GM12878 (cell line): ENCODE measurements around the gene STK10.

Experiments
- EZH2 ChIP-seq: IDR thresholded peaks from 2 replicates; pipeline ENCODE4 v1.6.1; 2012; ENCODE audit warnings: low read depth, mild to moderate bottlenecking, control low read depth, inconsistent platforms, low read length, borderline replicate concordance; ENCODE audit not compliant: control insufficient read depth
- JUND ChIP-seq: IDR thresholded peaks from 2 replicates; pipeline ENCODE4 v1.6.1; 2012; ENCODE audit warnings: low read depth, mild to moderate bottlenecking, low read length, improper control_type of control experiment, moderate library complexity
- MAX ChIP-seq: IDR thresholded peaks from 2 replicates; pipeline ENCODE4 v1.6.1; 2012; ENCODE audit warnings: low read depth, low read length, improper control_type of control experiment
- SPI1 ChIP-seq: IDR thresholded peaks from 2 replicates; pipeline ENCODE4 v1.6.1; 2011; ENCODE audit warnings: low read depth, mild to moderate bottlenecking, low read length, moderate library complexity, borderline replicate concordance; ENCODE audit not compliant: insufficient read depth
- TF ChIP-seq, protein P1 (sequence below), 3 experiments: IDR thresholded peaks in 2 of 3; conservative IDR thresholded peaks in 1 of 3; 2 replicates each; pipeline ENCODE4 v1.5.1; 2011; ENCODE audit warnings: low read depth in 3 of 3, low read length in 3 of 3, mild to moderate bottlenecking in 3 of 3, control low read depth in 2 of 3, moderate library complexity in 2 of 3, inconsistent platforms in 1 of 3, mixed read lengths in 1 of 3; ENCODE audit not compliant: control insufficient read depth in 2 of 3, insufficient read depth in 1 of 3; ENCODE audit errors: extremely low read depth in 1 of 3

- TF ChIP-seq SPI1: no peak
- TF ChIP-seq MAX: no peak
- TF ChIP-seq, protein P1, sequence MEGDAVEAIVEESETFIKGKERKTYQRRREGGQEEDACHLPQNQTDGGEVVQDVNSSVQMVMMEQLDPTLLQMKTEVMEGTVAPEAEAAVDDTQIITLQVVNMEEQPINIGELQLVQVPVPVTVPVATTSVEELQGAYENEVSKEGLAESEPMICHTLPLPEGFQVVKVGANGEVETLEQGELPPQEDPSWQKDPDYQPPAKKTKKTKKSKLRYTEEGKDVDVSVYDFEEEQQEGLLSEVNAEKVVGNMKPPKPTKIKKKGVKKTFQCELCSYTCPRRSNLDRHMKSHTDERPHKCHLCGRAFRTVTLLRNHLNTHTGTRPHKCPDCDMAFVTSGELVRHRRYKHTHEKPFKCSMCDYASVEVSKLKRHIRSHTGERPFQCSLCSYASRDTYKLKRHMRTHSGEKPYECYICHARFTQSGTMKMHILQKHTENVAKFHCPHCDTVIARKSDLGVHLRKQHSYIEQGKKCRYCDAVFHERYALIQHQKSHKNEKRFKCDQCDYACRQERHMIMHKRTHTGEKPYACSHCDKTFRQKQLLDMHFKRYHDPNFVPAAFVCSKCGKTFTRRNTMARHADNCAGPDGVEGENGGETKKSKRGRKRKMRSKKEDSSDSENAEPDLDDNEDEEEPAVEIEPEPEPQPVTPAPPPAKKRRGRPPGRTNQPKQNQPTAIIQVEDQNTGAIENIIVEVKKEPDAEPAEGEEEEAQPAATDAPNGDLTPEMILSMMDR (IDR thresholded peaks at IDR 0.05 in 2 of 3, conservative IDR thresholded peaks at IDR 0.05 in 1 of 3; ENCODE audit: control insufficient read depth in 2 of 3, extremely low read depth in 1 of 3, insufficient read depth in 1 of 3, low read depth in 3 of 3, low read length in 3 of 3): no peak
- no peak for TF ChIP-seq EZH2
- no peak for TF ChIP-seq JUND
These were observed 7.1 kb downstream of the STK10 start for GRCh38 chr5:172180936-172181335.
